ENCODE results near the gene POTEF.

DNA sequence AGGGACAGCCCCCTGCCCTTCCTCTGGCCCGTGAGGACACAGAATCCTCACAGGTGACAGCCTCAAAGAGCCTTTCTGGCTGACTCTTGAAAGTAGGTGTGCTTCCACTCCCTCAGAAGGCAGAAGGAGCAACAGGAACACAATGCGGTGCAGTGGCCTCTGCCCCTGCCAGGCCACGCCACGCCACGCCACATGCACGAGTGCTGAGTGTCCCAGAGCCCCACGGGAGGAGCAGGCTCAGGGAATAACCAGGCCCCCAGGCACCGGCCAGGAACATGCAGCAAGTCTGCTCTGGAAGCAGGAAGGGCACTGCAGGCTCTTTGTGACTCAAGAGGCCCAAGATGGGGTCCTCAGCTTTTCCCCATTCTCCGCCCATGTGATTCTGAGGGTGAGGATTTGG is 33.9 kb upstream of the POTEF start:
- TF ChIP-seq, protein P1, sequence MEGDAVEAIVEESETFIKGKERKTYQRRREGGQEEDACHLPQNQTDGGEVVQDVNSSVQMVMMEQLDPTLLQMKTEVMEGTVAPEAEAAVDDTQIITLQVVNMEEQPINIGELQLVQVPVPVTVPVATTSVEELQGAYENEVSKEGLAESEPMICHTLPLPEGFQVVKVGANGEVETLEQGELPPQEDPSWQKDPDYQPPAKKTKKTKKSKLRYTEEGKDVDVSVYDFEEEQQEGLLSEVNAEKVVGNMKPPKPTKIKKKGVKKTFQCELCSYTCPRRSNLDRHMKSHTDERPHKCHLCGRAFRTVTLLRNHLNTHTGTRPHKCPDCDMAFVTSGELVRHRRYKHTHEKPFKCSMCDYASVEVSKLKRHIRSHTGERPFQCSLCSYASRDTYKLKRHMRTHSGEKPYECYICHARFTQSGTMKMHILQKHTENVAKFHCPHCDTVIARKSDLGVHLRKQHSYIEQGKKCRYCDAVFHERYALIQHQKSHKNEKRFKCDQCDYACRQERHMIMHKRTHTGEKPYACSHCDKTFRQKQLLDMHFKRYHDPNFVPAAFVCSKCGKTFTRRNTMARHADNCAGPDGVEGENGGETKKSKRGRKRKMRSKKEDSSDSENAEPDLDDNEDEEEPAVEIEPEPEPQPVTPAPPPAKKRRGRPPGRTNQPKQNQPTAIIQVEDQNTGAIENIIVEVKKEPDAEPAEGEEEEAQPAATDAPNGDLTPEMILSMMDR (IDR thresholded peaks at IDR 0.05 in 2 of 3, conservative IDR thresholded peaks at IDR 0.05 in 1 of 3; ENCODE audit: borderline replicate concordance in 1 of 3, insufficient read depth in 1 of 3, low read depth in 2 of 3, low read length in 2 of 3): no peak
- TF ChIP-seq, protein P2, sequence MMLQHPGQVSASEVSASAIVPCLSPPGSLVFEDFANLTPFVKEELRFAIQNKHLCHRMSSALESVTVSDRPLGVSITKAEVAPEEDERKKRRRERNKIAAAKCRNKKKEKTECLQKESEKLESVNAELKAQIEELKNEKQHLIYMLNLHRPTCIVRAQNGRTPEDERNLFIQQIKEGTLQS (IDR thresholded peaks at IDR 0.05): no peak
- TF ChIP-seq EZH2phosphoT487 (IDR thresholded peaks at IDR 0.05; ENCODE audit: borderline replicate concordance): no peak
- TF ChIP-seq JUND (IDR thresholded peaks at IDR 0.05): no peak
- no peak for TF ChIP-seq ZNF274 (IDR thresholded peaks at IDR 0.05; ENCODE audit: low read depth, low read length)
- no peak for TF ChIP-seq POLR2AphosphoS5 (IDR thresholded peaks at IDR 0.05; ENCODE audit: low read depth, low read length)
